Measurements from ENCODE around the gene CEP20. TPM values are rescaled to one million over a fixed set of nuclear protein-coding genes. Genes with fewer than 3 reads are reported as not detected.

Gene CEP20
- total RNA-seq, 4 donors from 2014 or later = 26.2 to 38.8 (median 32.0) TPM

GRCh38 chr16:15903960-15904359 is 15.6 kb upstream of the CEP20 start:
- TF ChIP-seq CTCF (IDR thresholded peaks at IDR 0.05; ENCODE audit: low read depth) = no peak

- no peak for TF ChIP-seq CTCF (IDR thresholded peaks at IDR 0.05; ENCODE audit: low read depth)
Observed at GRCh38 chr16:15900901-15901500, 12.6 kb upstream of the CEP20 start.

GRCh38 chr16:15900357-15900756 is 12.0 kb upstream of the CEP20 start:
- TF ChIP-seq CTCF (IDR thresholded peaks at IDR 0.05; ENCODE audit: low read depth) = no peak

- TF ChIP-seq CTCF (IDR thresholded peaks at IDR 0.05; ENCODE audit: low read depth) = no peak
Observed at GRCh38 chr16:15899538-15900100, 11.2 kb upstream of the CEP20 start.

GRCh38 chr16:15898654-15899053 is 10.3 kb upstream of the CEP20 start:
- no peak for TF ChIP-seq CTCF (IDR thresholded peaks at IDR 0.05; ENCODE audit: low read depth)

GRCh38 chr16:15897834-15898254 is 9.4 kb upstream of the CEP20 start:
- no peak for TF ChIP-seq CTCF (IDR thresholded peaks at IDR 0.05; ENCODE audit: low read depth)

- TF ChIP-seq CTCF (IDR thresholded peaks at IDR 0.05; ENCODE audit: low read depth) = no peak
Observed at GRCh38 chr16:15897121-15897780, 8.8 kb upstream of the CEP20 start.

All from subcutaneous adipose tissue (tissue), 4 donors.